Measurements from ENCODE around the gene AZU1.
A peak's percentile ranks its signal among the peaks of the same experiment; 100 is the strongest.
"Not testable (repeated sequence)": the region's sequence is repeated elsewhere in the genome, so short reads cannot be mapped to it uniquely, and the experiment has no call there.

AZU1 gene

GRCh38 chr19:853614-854220 is 26.1 kb downstream of the AZU1 start:
- FAIRE-seq; DNase-seq (ENCODE audit: low spot score): not testable (repeated sequence)

GRCh38 chr19:854549-854948 is 26.9 kb downstream of the AZU1 start:
- peak; percentile 92 for FAIRE-seq

GRCh38 chr19:855142-855541 is 27.5 kb downstream of the AZU1 start:
- DNase-seq (ENCODE audit: low spot score): no peak
- no peak for FAIRE-seq

More at GRCh38 chr19:854549-854948, 26.9 kb downstream of the AZU1 start:
- no peak for DNase-seq (ENCODE audit: low spot score)

- no peak for FAIRE-seq
- no peak for DNase-seq (ENCODE audit: low spot score)
Observed at GRCh38 chr19:855566-856120, 28.0 kb downstream of the AZU1 start.

GRCh38 chr19:858284-858683 is 30.6 kb downstream of the AZU1 start:
- DNase-seq (ENCODE audit: low spot score) (no peak), FAIRE-seq (no peak)

- no peak for FAIRE-seq
- no peak for DNase-seq (ENCODE audit: low spot score)
Observed at GRCh38 chr19:858868-859843, 31.5 kb downstream of the AZU1 start, which contains the start of gene CFD. CFD (plus strand) TSS chr19:859664; CDS start chr19:859690, 26 bp downstream.

GRCh38 chr19:861141-861755 is 33.6 kb downstream of the AZU1 start:
- DNase-seq (ENCODE audit: low spot score): no peak
- no peak for FAIRE-seq

- no peak for FAIRE-seq
- no peak for DNase-seq (ENCODE audit: low spot score)
Observed at GRCh38 chr19:861756-862580, 34.3 kb downstream of the AZU1 start.

GRCh38 chr19:862581-863314 is 35.1 kb downstream of the AZU1 start:
- DNase-seq (ENCODE audit: low spot score): no peak
- FAIRE-seq: no peak

- DNase-seq (ENCODE audit: low spot score) (no peak), FAIRE-seq (no peak)
Observed at GRCh38 chr19:863315-863620, 35.6 kb downstream of the AZU1 start.

- no peak for DNase-seq (ENCODE audit: low spot score)
- FAIRE-seq: no peak
Observed at GRCh38 chr19:866769-867300, 39.2 kb downstream of the AZU1 start.

GRCh38 chr19:867301-867793 is 39.7 kb downstream of the AZU1 start:
- no peak for DNase-seq (ENCODE audit: low spot score)
- FAIRE-seq: no peak

GRCh38 chr19:867855-868457 is 40.3 kb downstream of the AZU1 start:
- DNase-seq (ENCODE audit: low spot score): no peak
- no peak for FAIRE-seq

- no peak for FAIRE-seq
- no peak for DNase-seq (ENCODE audit: low spot score)
Observed at GRCh38 chr19:868458-869244, 41.0 kb downstream of the AZU1 start.

GRCh38 chr19:869245-870177 is 41.9 kb downstream of the AZU1 start:
- FAIRE-seq (no peak), DNase-seq (ENCODE audit: low spot score) (peak; percentile 53)

- no peak for FAIRE-seq
- DNase-seq (ENCODE audit: low spot score): no peak
Observed at GRCh38 chr19:870314-870713, 42.7 kb downstream of the AZU1 start.

- FAIRE-seq: no peak
- no peak for DNase-seq (ENCODE audit: low spot score)
Observed at GRCh38 chr19:870963-871401, 43.3 kb downstream of the AZU1 start.

All from RCC 7860 (cell line).